OCI-LY3 (cell line): ENCODE measurements around the gene ATP12A.

Experiments used
- H2AFZ ChIP-seq: fragments of 200-600, 300-600 bp; shearing (Covaris generic); 2 replicates; pipeline ENCODE4 v1.6.0; 2014; ENCODE audit warnings: antibody characterized with exemption, low read depth, low read length
- H3K27ac ChIP-seq: fragments of 200-600, 300-600 bp; sonication (generic); 2 replicates; pipeline ENCODE4 v1.5.1; 2014; ENCODE audit warnings: mild to moderate bottlenecking, low read length, moderate library complexity, mixed read lengths
- H3K27me3 ChIP-seq: fragments of 200-600, 300-600 bp; sonication (generic); 2 replicates; pipeline ENCODE4 v1.6.1; 2014; ENCODE audit warnings: low read depth, low read length, mixed read lengths
- H3K36me3 ChIP-seq: fragments of 200-600, 300-600 bp; sonication (generic); replicated peaks from 2 replicates; pipeline ENCODE3; 2014; ENCODE audit warnings: low read depth, low read length, mixed read lengths
- H3K4me1 ChIP-seq: fragments of 300-600, 200-600 bp; sonication (generic); 2 replicates; pipeline ENCODE4 v1.6.1; 2014; ENCODE audit warnings: low read length, mixed read lengths
- H3K4me2 ChIP-seq: fragments of 200-600, 300-600 bp; sonication (generic); 2 replicates; pipeline ENCODE4 v1.6.1; 2014; ENCODE audit warnings: low read length, mixed read lengths
- H3K4me3 ChIP-seq: fragments of 300-600, 200-600 bp; sonication (generic); 2 replicates; pipeline ENCODE4 v1.5.1; 2014; ENCODE audit warnings: antibody characterized with exemption, mild to moderate bottlenecking, low read length, moderate library complexity
- H3K79me2 ChIP-seq: fragments of 300-600, 200-600 bp; shearing (Covaris generic); 2 replicates; pipeline ENCODE4 v1.6.1; 2014; ENCODE audit warnings: mild to moderate bottlenecking, low read length, mixed read lengths
- H3K9ac ChIP-seq: fragments of 300-600, 200-600 bp; shearing (Covaris generic); 2 replicates; pipeline ENCODE4 v1.6.0; 2014; ENCODE audit warnings: mild to moderate bottlenecking, low read length, moderate library complexity
- H3K9me3 ChIP-seq: fragments of 200-600, 300-600 bp; shearing (Covaris generic); 2 replicates; pipeline ENCODE4 v1.6.1; 2014; ENCODE audit warnings: low read length, mixed read lengths; ENCODE audit not compliant: insufficient read depth
- H4K20me1 ChIP-seq: fragments of 200-600, 300-600 bp; sonication (generic); 2 replicates; pipeline ENCODE4 v1.6.1; 2016; ENCODE audit warnings: low read length, mixed read lengths; ENCODE audit not compliant: insufficient read depth
- CTCF ChIP-seq: fragments of 200-600, 300-600 bp; sonication (generic); IDR thresholded peaks from 2 replicates; pipeline ENCODE4 v1.5.1; 2014; ENCODE audit warnings: antibody characterized with exemption, low read length, low read depth
- EZH2phosphoT487 ChIP-seq: fragments of 200-600 bp; shearing (Covaris generic); IDR thresholded peaks from 2 replicates; pipeline ENCODE4 v1.6.1; 2018; ENCODE audit warnings: antibody characterized with exemption, mixed run types, low read depth

Gene ATP12A

GRCh38 chr13:24644036-24644435, 36.2 kb upstream of the ATP12A start:
- no peaks in the 10 kb centered on the region for H3K36me3 ChIP-seq
- H3K27ac ChIP-seq, result no peak overlapping the region
- no peaks in the 10 kb centered on the region for H3K9me3 ChIP-seq
- no peaks in the 10 kb centered on the region for H4K20me1 ChIP-seq
- no peaks in the 10 kb centered on the region for H3K79me2 ChIP-seq
- peaks cover 3% of the 10 kb centered on the region for H3K4me1 ChIP-seq
- TF ChIP-seq CTCF (no peak), EZH2phosphoT487 (no peak)
- H3K4me3 ChIP-seq, result no peak overlapping the region
- no peaks in the 10 kb centered on the region for H3K27me3 ChIP-seq
- H3K9ac ChIP-seq, result no peak overlapping the region
- no peak overlapping the region for H3K4me2 ChIP-seq
- H2AFZ ChIP-seq, result no peak overlapping the region

GRCh38 chr13:24648271-24648670, 31.9 kb upstream of the ATP12A start:
- no peaks in the 10 kb centered on the region for H4K20me1 ChIP-seq
- H3K9ac ChIP-seq, result no peak overlapping the region
- TF ChIP-seq CTCF (no peak), EZH2phosphoT487 (no peak)
- H3K79me2 ChIP-seq, result no peaks in the 10 kb centered on the region
- no peaks in the 10 kb centered on the region for H3K36me3 ChIP-seq
- no peak overlapping the region for H3K4me2 ChIP-seq
- H3K9me3 ChIP-seq, result no peaks in the 10 kb centered on the region
- no peak overlapping the region for H3K27ac ChIP-seq
- H2AFZ ChIP-seq, result no peak overlapping the region
- no peak overlapping the region for H3K4me3 ChIP-seq
- H3K4me1 ChIP-seq, result peaks cover 16% of the 10 kb centered on the region
- H3K27me3 ChIP-seq, result no peaks in the 10 kb centered on the region

- H3K9me3 ChIP-seq, result no peaks in the 10 kb centered on the region
- H4K20me1 ChIP-seq, result no peaks in the 10 kb centered on the region
- H2AFZ ChIP-seq, result peak overlapping the region; percentile 95
- H3K4me3 ChIP-seq, result peak overlapping the region; percentile 74
- H3K27me3 ChIP-seq, result no peaks in the 10 kb centered on the region
- peak overlapping the region; percentile 86 for H3K4me2 ChIP-seq
- H3K79me2 ChIP-seq, result no peaks in the 10 kb centered on the region
- H3K27ac ChIP-seq, result peak overlapping the region; percentile 63
- H3K36me3 ChIP-seq, result no peaks in the 10 kb centered on the region
- TF ChIP-seq CTCF (no peak), EZH2phosphoT487 (no peak)
- peak overlapping the region; percentile 61; the same call in 1 of the 2 replicates for H3K9ac ChIP-seq
- H3K4me1 ChIP-seq, result peaks cover 16% of the 10 kb centered on the region
Measured at GRCh38 chr13:24648983-24649687, 31.1 kb upstream of the ATP12A start.

GRCh38 chr13:24649688-24650043, 30.5 kb upstream of the ATP12A start:
- peak overlapping the region; percentile 95 for H2AFZ ChIP-seq

More at GRCh38 chr13:24649688-24650043, 30.5 kb upstream of the ATP12A start:
- H3K4me3 ChIP-seq, result peak overlapping the region; percentile 74
- H3K27me3 ChIP-seq, result no peaks in the 10 kb centered on the region
- H3K9me3 ChIP-seq, result no peaks in the 10 kb centered on the region
- H3K36me3 ChIP-seq, result no peaks in the 10 kb centered on the region
- H3K4me1 ChIP-seq, result peaks cover 16% of the 10 kb centered on the region
- H3K9ac ChIP-seq, result no peak overlapping the region
- H4K20me1 ChIP-seq, result no peaks in the 10 kb centered on the region
- H3K79me2 ChIP-seq, result no peaks in the 10 kb centered on the region
- no peak for TF ChIP-seq CTCF
- no peak for TF ChIP-seq EZH2phosphoT487
- H3K4me2 ChIP-seq, result peak overlapping the region; percentile 86
- H3K27ac ChIP-seq, result peak overlapping the region; percentile 63; the same call in 1 of the 2 replicates
